ENCODE results near the gene FAM117B.
"Not testable (repeated sequence)": the region's sequence is repeated elsewhere in the genome, so short reads cannot be mapped to it uniquely, and the experiment has no call there.

The FAM117B gene

GRCh38 chr2:202782940-202783558, 148.3 kb downstream of the FAM117B start:
- H3K4me3 ChIP-seq (ENCODE audit: low read length), result no peak overlapping the region
- no peak for TF ChIP-seq CTCF (IDR thresholded peaks at IDR 0.05; ENCODE audit: insufficient read depth, low read depth, low read length, missing control alignments)
- no peak for DNase-seq (ENCODE audit: low read depth)

DNA sequence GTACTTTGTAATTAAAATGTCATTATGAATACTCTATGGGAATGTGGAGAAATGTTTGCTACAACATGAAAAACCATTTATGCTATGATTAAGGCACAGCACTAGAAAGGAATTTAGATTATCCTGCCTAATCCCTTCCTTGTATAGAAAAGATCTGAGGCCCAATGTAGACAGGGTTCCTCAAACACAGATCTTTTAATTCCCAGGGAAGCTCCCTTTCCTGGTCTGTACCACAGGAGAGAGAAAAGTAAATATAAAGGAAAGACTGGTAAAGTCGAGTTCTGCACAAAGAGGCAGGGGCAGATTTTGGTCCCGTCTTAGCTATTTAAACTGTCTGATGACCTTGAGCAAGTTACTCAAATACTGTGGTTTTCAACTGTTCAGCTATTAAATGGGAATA, 152.1 kb downstream of the FAM117B start:
- no peak for DNase-seq (ENCODE audit: low read depth)
- no peak overlapping the region for H3K4me3 ChIP-seq (ENCODE audit: low read length)
- no peak for TF ChIP-seq CTCF (IDR thresholded peaks at IDR 0.05; ENCODE audit: insufficient read depth, low read depth, low read length, missing control alignments)

DNA sequence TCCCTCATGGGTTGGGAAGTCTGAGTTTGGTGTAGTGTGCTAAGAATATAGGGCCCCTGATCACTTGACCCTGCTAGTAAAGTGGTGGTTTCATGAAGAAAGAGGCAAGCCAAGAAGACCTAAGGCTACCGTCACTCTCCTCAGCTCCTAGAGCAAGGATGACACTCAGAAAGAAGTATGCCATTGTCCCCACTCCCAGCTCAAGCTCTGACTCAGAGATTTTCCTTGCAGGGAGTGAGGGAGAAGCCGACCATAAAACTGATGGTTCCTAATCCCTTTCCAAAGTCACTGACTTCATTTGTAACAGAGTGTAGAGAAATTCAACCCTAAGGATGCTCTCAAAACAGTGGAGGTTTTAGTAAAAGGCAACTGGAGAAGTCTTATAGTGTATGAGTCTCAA, 155.9 kb downstream of the FAM117B start:
- no peak for TF ChIP-seq CTCF (IDR thresholded peaks at IDR 0.05; ENCODE audit: insufficient read depth, low read depth, low read length, missing control alignments)
- H3K4me3 ChIP-seq (ENCODE audit: low read length), result no peak overlapping the region
- peak; percentile 11 for DNase-seq (ENCODE audit: low read depth)

DNA sequence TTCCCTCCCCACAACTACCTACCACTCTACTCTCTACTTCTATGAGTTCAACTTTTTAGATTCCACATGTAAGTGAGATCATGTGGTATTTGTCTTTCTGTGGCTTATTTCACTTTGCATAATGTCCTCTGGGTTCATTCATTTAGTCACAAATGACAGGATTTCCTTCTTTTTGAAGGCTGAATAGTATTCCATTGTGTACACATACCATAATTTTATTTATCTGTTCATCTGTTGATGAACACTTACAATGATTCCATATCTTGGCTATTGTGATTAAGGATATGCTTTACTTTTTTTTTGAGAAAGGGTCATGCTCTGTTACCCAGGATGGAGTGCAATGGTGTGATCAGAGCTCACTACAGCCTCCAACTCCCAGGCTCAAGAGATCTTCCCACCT, 163.2 kb downstream of the FAM117B start:
- TF ChIP-seq CTCF (IDR thresholded peaks at IDR 0.05; ENCODE audit: insufficient read depth, low read depth, low read length, missing control alignments), result no peak
- DNase-seq (ENCODE audit: low read depth), result no peak
- H3K4me3 ChIP-seq (ENCODE audit: low read length), result no peak overlapping the region

DNA sequence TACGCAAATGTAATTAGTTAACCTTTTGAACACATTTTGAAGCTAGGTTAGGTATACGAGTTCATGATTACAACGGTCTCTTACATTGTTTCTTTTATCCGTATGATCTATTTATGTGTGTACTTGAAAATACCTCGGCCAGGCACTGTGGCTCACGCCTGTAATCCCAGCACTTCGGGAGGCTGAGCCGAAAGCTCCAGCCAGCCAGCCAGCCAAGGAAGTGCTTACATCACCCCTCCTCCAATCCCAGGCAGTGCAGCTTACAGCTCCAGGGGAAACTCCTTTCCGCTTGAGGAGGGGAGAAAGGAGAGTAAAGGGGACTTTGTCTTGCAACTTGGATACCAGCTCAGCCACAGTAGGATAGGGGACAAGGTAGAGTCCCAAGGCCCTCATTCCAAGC, 171.1 kb downstream of the FAM117B start:
- not testable (repeated sequence) for DNase-seq (ENCODE audit: low read depth); H3K4me3 ChIP-seq (ENCODE audit: low read length)

DNA sequence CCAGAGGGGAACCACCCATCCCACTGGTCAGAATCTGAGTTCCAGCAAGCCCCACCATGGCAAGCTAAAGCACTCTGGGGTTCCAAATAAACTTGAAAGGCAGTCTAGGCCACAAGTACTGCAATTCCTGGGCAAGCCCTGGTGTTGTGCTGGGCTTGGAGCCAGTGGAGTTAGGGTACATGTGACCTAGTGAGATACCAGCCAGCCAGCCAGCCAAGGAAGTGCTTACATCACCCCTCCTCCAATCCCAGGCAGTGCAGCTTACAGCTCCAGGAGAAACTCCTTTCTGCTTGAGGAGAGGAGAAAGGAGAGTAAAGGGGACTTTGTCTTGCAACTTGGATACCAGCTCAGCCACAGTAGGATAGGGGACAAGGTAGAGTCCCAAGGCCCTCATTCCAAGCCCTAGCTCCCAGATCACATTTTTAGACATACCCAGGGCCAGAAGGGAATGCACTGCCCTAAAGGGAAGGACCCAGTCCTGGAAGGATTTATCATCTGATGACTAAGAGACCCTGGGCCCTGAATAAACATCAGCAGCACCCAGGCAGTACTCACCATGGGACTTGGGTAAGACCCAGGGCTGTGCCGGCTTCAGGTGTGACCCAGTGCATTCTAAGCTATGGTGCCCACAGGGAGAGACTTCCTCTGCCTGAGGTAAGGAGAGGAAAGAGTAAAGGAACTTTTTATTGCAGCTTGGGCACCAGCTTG, 172.8 kb downstream of the FAM117B start:
- not testable (repeated sequence) for H3K4me3 ChIP-seq (ENCODE audit: low read length)
- DNase-seq (ENCODE audit: low read depth), result peak; percentile 97

- TF ChIP-seq CTCF (IDR thresholded peaks at IDR 0.05; ENCODE audit: insufficient read depth, low read depth, low read length, missing control alignments), result no peak
- peak; percentile 94 for DNase-seq (ENCODE audit: low read depth)
- no peak overlapping the region for H3K4me3 ChIP-seq (ENCODE audit: low read length)
These were observed 174.0 kb downstream of the FAM117B start for GRCh38 chr2:202808754-202809153.

DNA sequence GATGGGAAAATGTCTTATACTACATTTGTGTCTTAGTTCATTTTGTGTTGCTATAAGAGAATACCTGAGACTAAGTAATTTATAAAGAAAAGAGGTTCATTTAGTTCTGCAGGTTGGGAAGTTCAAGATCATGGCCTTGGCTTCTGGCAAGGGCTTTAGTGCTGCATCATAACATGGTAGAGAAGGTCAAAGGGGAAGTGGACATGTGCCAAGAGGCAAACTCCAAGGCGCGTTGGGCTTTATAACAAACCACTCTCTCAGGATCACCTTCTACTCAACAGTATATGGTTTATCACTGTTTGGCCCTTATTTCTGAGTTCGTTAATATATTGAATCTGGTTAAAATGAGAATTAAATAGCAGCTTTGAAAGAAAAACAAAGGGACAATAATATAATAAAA, 178.6 kb downstream of the FAM117B start:
- DNase-seq (ENCODE audit: low read depth), result no peak
- no peak overlapping the region for H3K4me3 ChIP-seq (ENCODE audit: low read length)
- no peak for TF ChIP-seq CTCF (IDR thresholded peaks at IDR 0.05; ENCODE audit: insufficient read depth, low read depth, low read length, missing control alignments)
